Loucy (cell line): ENCODE results near the gene USP22.

Experiments
- H2AFZ ChIP-seq: fragments of 200-600 bp; sonication (generic); 2 replicates; pipeline ENCODE4 v1.6.0; 2016; ENCODE audit warnings: antibody characterized with exemption, mild to moderate bottlenecking, low read length, moderate library complexity
- H3F3A ChIP-seq: fragments of 200-600 bp; 2 replicates; pipeline ENCODE4 v1.6.0; 2016; ENCODE audit warnings: antibody characterized with exemption, low read depth, mild to moderate bottlenecking
- H3K27me3 ChIP-seq: fragments of 200-600 bp; sonication (generic); 2 replicates; pipeline ENCODE4 v1.6.1; 2014; ENCODE audit warnings: low read length, mild to moderate bottlenecking; ENCODE audit not compliant: insufficient read depth, poor library complexity, severe bottlenecking
- H3K36me3 ChIP-seq: fragments of 200-600 bp; sonication (generic); 2 replicates; pipeline ENCODE4 v1.6.1; 2016; ENCODE audit warnings: low read length; ENCODE audit not compliant: insufficient read depth
- H3K4me1 ChIP-seq: fragments of 200-600 bp; sonication (generic); 2 replicates; pipeline ENCODE4 v1.5.1; 2014; ENCODE audit warnings: low read length, mild to moderate bottlenecking; ENCODE audit not compliant: insufficient read depth, poor library complexity, severe bottlenecking
- H3K4me2 ChIP-seq: fragments of 200-600 bp; sonication (generic); 2 replicates; pipeline ENCODE4 v1.6.0; 2014; ENCODE audit warnings: antibody characterized with exemption, low read length, low read depth, mild to moderate bottlenecking; ENCODE audit not compliant: poor library complexity, severe bottlenecking
- H3K4me3 ChIP-seq: fragments of 200-600 bp; sonication (generic); 2 replicates; pipeline ENCODE4 v1.5.1; 2014; ENCODE audit warnings: low read length, mild to moderate bottlenecking, mixed read lengths; ENCODE audit not compliant: poor library complexity, severe bottlenecking
- H3K79me2 ChIP-seq: fragments of 200-600 bp; sonication (generic); 2 replicates; pipeline ENCODE4 v1.6.1; 2014; ENCODE audit warnings: low read length; ENCODE audit not compliant: insufficient read depth
- H3K9ac ChIP-seq: fragments of 200-600 bp; sonication (generic); 2 replicates; pipeline ENCODE4 v1.6.0; 2014; ENCODE audit warnings: mild to moderate bottlenecking, low read depth, low read length, moderate library complexity; ENCODE audit not compliant: poor library complexity, severe bottlenecking
- H3K9me2 ChIP-seq: fragments of 200-600 bp; sonication (generic); replicated peaks from 2 replicates; pipeline ENCODE4 v1.6.1; 2016; ENCODE audit warnings: low read depth, low read length, mixed read lengths
- H3K9me3 ChIP-seq: fragments of 200-600 bp; sonication (generic); 2 replicates; pipeline ENCODE4 v1.6.1; 2014; ENCODE audit warnings: mild to moderate bottlenecking, antibody characterized with exemption, low read length, low read depth; ENCODE audit not compliant: insufficient read depth
- H4K20me1 ChIP-seq: fragments of 200-600 bp; sonication (generic); 2 replicates; pipeline ENCODE4 v1.6.0; 2014; ENCODE audit warnings: antibody characterized with exemption, low read length, mild to moderate bottlenecking; ENCODE audit not compliant: insufficient read depth, poor library complexity, severe bottlenecking
- CTCF ChIP-seq: fragments of 200-600 bp; sonication (generic); conservative IDR thresholded peaks from 2 replicates; pipeline ENCODE4 v1.5.1; 2014; ENCODE audit warnings: mild to moderate bottlenecking, antibody characterized with exemption, low read length
- EZH2phosphoT487 ChIP-seq: fragments of 200-600 bp; IDR thresholded peaks from 2 replicates; pipeline ENCODE4 v1.6.1; 2018; ENCODE audit warnings: antibody characterized with exemption, mild to moderate bottlenecking, moderate library complexity, borderline replicate concordance

USP22 gene

GRCh38 chr17:20992416-20992815 lies 50.4 kb downstream of the USP22 start:
- Histone ChIP-seq H2AFZ (no peak overlapping the region), H3K9me2 (no peaks in the 10 kb centered on the region), H3K4me1 (no peaks in the 10 kb centered on the region), H3K4me2 (no peak overlapping the region), H3K36me3 (no peaks in the 10 kb centered on the region), H3K9me3 (no peaks in the 10 kb centered on the region), H4K20me1 (no peaks in the 10 kb centered on the region), H3K9ac (no peak overlapping the region), H3F3A (no peaks in the 10 kb centered on the region), H3K79me2 (no peaks in the 10 kb centered on the region), H3K27me3 (no peaks in the 10 kb centered on the region), H3K4me3 (no peak overlapping the region)
- TF ChIP-seq EZH2phosphoT487 (no peak), CTCF (no peak)

- Histone ChIP-seq H3K79me2 (no peaks in the 10 kb centered on the region), H3K9me3 (no peaks in the 10 kb centered on the region), H4K20me1 (no peaks in the 10 kb centered on the region), H3K9ac (no peak overlapping the region), H3K4me2 (no peak overlapping the region), H3K4me1 (no peaks in the 10 kb centered on the region), H2AFZ (no peak overlapping the region), H3K9me2 (no peaks in the 10 kb centered on the region), H3K36me3 (no peaks in the 10 kb centered on the region), H3K27me3 (no peaks in the 10 kb centered on the region), H3K4me3 (no peak overlapping the region), H3F3A (no peaks in the 10 kb centered on the region)
- no peak for TF ChIP-seq CTCF
- TF ChIP-seq EZH2phosphoT487, result no peak
These were observed 51.4 kb downstream of the USP22 start for GRCh38 chr17:20991276-20992037.

- Histone ChIP-seq H3K9ac (no peak overlapping the region), H3F3A (no peaks in the 10 kb centered on the region), H3K36me3 (no peaks in the 10 kb centered on the region), H3K79me2 (no peaks in the 10 kb centered on the region), H3K4me1 (no peaks in the 10 kb centered on the region), H4K20me1 (no peaks in the 10 kb centered on the region), H3K27me3 (no peaks in the 10 kb centered on the region), H2AFZ (no peak overlapping the region), H3K9me2 (no peaks in the 10 kb centered on the region), H3K9me3 (no peaks in the 10 kb centered on the region), H3K4me2 (no peak overlapping the region), H3K4me3 (no peak overlapping the region)
- TF ChIP-seq EZH2phosphoT487 (no peak), CTCF (no peak)
These were observed 52.6 kb downstream of the USP22 start for GRCh38 chr17:20989991-20990855.
